Measurements from ENCODE around the gene SULT4A1.

GRCh38 chr22:43848366-43849171 lies 13.7 kb downstream of the SULT4A1 start:
- TF ChIP-seq POLR2A (IDR thresholded peaks at IDR 0.05; ENCODE audit: low read length) (no peak), EP300 (IDR thresholded peaks at IDR 0.05) (no peak), CHD2 (IDR thresholded peaks at IDR 0.05; ENCODE audit: low read length, partially characterized antibody) (no peak), TP53 (CRISPR knock-in tag; IDR thresholded peaks at IDR 0.05) (no peak), PBX3 (IDR thresholded peaks at IDR 0.05) (no peak), POLR2AphosphoS2 (conservative IDR thresholded peaks at IDR 0.05; ENCODE audit: low read length) (no peak), KDM5A (IDR thresholded peaks at IDR 0.05) (no peak)

Measured in A549 (cell line).